Measurements from ENCODE around the gene AKAP12.

DNA sequence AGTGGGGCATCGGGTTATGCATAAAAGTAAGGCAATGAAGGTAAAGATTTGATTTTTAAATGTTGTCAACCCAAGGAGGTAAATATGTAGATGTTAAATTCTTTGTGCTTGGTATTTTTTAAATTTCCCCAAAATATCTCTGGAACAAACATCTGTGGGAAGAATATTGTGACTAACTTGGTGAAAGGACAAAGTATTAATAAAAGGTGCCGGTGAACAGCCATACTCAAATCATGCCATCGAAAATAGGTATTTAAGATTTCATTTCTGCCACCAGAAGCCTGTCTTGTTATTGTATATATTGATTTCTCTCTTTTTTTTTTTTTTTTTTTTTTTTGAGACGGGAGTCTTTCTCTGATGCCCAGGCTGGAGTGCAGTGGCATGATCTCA, 164.1 kb downstream of the AKAP12 start:
- TF ChIP-seq EZH2 (IDR thresholded peaks at IDR 0.05; ENCODE audit: borderline replicate concordance, insufficient read depth, low read length, poor library complexity, severe bottlenecking) (no peak), POLR2AphosphoS5 (IDR thresholded peaks at IDR 0.05) (no peak), SMC3 (conservative IDR thresholded peaks at IDR 0.05; ENCODE audit: poor library complexity) (no peak), MXI1 (conservative IDR thresholded peaks at IDR 0.05; ENCODE audit: poor library complexity, severe bottlenecking) (no peak), RAD21 (conservative IDR thresholded peaks at IDR 0.05) (no peak)
- TF ChIP-seq, protein P1, sequence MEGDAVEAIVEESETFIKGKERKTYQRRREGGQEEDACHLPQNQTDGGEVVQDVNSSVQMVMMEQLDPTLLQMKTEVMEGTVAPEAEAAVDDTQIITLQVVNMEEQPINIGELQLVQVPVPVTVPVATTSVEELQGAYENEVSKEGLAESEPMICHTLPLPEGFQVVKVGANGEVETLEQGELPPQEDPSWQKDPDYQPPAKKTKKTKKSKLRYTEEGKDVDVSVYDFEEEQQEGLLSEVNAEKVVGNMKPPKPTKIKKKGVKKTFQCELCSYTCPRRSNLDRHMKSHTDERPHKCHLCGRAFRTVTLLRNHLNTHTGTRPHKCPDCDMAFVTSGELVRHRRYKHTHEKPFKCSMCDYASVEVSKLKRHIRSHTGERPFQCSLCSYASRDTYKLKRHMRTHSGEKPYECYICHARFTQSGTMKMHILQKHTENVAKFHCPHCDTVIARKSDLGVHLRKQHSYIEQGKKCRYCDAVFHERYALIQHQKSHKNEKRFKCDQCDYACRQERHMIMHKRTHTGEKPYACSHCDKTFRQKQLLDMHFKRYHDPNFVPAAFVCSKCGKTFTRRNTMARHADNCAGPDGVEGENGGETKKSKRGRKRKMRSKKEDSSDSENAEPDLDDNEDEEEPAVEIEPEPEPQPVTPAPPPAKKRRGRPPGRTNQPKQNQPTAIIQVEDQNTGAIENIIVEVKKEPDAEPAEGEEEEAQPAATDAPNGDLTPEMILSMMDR (IDR thresholded peaks at IDR 0.05; ENCODE audit: poor library complexity, severe bottlenecking): no peak

Data from neural cell (in vitro differentiated cells).